Non-pigmented ciliary epithelial cell (primary cell): ENCODE measurements around the gene TDP1.
"Not testable (repeated sequence)": the region's sequence is repeated elsewhere in the genome, so short reads cannot be mapped to it uniquely, and the experiment has no call there.

ENCODE experiments used
- DNase-seq: peaks from one replicate; pipeline ENCODE4 v3.0.0-alpha.2; 2010; ENCODE audit warnings: low read depth

TDP1 gene

DNA sequence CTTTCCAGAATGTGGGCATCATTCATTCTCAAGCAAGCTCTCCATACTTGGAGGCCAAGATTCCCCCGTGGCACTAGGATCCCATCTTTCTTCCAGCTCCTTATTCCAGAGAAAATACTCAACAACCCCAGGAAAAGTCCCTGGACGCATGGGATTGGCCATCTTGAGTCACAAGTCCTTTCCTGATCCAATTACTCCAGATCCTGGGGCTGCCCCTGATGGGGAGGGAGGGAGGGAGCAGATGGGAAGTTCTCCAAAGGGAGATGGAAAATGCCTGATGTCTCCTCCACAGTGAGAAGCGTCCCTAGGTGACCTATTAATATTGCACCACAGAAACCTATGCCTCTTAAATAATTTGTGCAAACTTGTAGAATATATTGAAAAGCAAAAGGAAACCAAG, 93.7 kb downstream of the TDP1 start:
- DNase-seq: no peak

DNA sequence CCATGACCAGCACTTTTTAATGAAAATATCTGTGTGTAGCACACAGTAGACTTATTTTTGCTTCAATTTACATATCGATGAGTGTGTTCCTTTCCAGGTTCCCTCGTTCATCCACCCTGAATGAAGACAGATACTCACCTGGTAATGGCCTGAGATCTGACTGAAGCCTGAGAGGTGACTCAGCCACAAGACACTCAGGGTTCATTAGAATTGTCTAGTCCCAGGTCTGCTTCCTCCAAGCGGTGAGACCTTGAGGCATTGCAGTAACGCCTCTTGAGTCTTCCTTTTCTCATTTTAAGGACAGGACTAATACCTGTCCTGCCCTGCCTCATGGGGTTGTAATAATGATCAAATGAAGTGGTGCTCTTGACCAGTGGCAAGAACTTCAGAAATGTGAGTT, 94.5 kb downstream of the TDP1 start:
- DNase-seq: no peak

DNA sequence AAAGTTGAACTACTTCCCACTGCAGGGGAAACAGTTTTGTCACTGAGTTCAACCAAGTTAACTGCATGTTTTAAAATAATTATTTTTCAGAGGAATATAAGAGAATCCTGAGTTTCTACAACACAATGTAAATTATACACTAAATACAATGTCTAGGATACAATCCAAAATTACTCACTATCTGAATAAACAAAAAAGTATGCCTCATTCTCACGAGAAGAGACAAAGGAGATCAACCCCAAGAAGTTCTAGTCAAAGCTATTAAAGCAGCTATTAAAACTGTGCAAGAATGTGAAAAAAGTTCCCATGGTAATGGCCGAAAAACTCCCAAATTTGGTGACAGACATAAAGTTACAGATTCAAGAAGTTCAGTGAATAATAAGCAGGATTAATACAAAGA, 97.3 kb downstream of the TDP1 start:
- DNase-seq: no peak

DNA sequence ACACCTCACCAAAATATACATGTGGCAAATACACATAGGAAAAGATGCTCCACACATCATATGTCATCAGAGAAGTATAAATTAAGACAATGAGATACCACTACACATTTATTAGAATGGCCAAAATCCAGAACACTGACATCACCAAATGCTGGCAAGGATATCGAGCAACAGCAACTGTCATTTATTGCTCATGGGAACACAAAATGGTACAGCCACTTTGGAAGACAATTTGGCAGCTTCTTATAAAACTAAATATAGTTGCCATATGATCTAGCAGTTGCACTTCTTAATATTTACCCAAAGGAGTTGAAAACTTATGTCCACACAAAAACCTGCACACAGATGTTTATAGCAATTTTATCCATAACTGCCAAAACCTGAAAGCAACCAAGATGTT, 99.1 kb downstream of the TDP1 start:
- no peak for DNase-seq

DNA sequence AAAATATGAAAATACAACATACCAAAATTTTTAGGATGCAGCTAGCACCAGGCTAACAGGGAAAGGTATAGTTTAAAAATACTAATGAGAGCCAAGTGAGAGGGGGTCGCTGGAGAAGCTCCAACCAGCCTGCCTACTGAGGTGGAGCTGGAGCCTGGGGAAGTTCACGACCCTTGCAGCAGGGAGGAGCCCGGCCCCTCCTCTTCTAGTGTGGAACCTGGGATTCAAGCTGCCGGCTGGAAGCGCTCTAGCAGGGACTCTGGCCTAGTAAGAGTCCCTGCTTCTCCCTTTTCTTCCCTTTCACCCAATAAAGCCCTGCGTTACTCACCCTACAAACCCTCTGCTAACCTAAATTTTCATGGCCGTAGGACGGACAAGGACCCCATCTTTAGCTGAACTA, 101.1 kb downstream of the TDP1 start:
- DNase-seq: no peak

DNA sequence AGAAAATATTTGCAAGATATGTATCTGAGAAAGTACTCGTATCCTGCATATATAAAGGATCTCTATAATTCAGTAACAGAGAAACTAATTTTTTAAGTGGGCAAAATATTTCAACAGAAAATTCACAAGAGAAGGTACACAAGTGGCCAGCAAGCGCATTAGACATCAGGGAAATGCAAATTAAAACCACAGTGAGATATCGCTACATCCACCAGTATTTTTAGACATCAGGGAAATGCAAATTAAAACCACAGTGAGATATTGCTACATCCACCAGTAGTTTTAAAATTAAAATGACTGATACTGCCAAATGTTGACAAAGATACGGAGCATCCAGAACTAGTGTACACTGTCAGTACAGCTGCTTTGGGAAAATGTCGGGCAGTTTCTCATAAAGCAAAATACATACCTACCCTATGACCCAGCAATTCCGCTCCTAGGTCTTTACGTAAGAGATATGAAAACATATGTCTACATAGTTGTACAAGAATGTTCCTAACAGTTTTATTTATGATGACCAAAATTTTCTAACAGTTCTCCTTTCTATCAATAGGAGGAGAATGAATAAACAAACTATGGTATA, 103.2 kb downstream of the TDP1 start:
- DNase-seq: no peak

DNA sequence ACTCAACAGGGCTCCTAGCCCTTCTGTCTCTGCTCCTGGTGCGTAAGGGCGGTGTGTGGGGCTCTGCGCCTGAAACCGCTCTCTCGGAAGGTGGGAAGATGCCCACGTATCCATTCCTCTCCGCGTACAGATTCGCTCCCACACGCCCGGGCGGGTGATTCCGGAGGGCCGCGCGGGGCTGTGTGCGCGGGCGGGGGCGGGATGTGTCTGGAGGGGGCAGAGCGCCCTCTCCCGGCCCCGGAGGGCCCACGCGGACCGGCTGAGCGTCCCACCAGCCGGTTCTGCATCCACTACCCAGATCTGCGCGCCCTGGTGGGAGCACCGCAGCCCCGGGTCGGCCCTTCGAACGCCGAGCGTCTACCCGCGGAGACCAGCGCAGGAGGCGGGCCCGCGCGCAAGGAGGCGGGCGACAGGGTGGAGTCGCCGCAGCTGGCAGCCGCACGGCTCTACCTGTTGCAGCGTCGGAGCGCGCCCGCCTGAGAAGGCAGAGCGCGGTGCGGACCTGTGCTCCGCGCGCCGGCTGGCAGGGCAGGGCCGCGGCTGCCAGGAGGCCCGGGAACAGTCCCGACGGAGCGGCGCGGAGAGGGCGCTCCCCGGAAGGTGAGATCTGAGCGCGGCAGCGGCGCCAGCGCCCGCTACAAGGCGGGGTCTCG, 104.7 kb downstream of the TDP1 start:
- DNase-seq: no peak

DNA sequence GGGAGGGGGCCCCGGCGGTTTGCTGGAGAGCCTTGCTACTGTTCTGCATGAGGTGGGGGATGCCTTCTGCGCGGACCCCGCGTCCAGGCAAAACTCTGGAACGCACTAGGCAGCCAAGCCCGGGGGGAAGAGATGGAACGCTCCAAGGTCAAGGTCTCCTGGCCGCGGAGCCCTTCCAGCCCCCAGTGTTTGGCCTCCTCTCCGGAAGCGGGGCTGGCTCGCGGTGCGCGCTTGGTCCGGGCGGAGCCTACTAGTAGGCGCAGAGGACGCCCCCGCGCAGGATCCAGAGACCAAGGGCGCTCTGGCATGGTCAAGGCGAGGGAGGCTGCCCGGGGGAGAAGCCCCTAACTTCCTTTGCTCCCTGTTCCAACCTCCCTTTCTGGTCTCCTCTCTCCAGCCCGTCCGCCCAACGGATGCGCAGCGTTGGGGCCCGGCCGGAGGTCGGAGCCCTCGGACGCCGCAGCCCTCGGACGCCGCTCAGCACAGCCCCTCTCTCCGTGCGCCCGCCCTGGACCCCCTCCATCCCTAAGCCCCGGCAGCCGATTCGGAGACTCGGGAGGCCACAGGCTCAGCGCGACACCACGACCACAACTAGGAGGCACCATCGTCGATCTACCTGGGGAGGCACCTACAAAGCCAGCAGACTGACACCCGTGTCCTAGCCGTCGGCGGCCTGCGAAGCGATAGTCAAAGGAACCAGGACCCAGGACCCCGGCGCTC, 105.4 kb downstream of the TDP1 start:
- DNase-seq: no peak

DNA sequence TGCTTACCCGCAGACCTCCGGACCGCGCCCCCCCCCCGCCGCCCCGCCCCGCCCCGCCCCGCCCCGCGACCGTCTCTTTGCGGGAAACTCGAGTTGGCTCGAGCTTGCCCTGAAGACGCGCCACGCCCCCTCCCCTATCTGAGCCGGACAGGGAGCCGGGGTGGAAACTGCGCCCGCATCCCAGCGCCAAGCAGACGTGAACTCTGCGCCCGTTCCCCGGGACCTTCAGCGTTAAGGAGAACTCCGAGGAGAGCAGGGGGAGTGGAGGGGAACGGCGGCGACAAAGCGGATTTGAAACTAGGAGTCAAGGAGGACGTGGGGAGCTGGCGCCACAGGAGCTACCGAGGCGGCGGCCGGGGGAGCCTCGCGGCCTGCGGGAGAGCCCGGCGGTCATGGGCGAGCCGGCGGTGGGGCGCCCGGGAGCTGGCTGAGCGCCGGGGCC, 106.0 kb downstream of the TDP1 start, which contains the start of gene KCNK13:
Gene KCNK13 (plus strand): TSS at position 310 of the 442 bp plus-strand sequence. CDS start 212 bp downstream, outside the sequence.
- DNase-seq: no peak

DNA sequence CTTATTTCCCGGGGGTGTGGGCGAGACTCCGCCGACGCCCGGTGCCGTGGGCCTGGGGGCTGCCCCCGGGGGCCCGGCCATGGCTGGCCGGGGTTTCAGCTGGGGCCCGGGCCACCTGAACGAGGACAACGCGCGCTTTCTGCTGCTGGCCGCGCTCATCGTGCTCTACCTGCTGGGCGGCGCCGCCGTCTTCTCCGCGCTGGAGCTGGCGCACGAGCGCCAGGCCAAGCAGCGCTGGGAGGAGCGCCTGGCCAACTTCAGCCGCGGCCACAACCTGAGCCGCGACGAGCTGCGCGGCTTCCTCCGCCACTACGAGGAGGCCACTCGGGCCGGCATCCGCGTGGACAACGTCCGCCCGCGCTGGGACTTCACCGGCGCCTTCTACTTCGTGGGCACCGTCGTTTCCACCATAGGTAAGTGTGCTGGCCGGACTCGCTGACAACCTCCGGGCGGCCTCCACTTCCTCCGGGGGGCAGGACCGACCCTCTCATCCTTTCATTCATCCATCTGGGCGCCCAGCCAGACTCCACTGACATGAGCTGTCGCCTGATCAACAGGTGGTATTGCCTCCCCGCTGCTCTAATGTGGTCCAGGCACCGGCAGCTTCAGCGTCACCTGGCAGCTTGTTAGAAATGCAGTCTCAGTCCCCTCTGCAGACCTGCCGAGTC, 106.5 kb downstream of the TDP1 start:
- no peak for DNase-seq

DNA sequence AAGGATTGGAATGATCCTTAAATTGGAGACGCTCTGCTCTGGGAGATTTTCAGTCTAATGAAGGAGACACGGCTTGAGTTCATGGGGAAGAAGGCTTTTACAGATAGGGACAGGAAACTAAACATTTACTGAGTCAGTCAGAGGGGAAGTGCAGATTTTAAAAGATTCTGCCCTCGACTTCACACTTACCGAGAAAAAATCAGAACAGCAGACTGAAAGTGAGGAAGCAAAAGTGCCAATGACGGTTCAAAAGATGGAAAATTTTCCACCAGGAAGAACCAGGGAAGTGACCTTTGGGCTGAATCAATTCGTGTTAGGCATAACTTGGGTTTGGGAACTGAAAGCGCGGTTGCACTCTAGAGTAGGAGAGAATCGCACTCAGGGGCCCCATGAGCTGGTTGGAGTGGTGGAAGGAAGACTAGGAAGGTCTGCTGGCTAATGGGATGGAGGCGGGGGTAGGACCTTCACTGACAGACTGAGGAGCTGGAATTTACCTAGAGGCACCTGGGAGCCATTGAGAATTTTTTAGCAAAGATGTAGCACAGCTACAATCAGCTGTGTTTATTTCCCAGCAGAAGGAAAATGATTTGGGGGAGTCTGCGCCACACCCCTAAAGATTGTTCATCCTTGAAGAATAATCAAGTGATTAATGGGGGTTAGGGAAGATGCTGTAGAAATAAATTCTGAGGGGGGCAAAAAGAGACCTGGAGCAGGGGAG, 107.3 kb downstream of the TDP1 start:
- no peak for DNase-seq

DNA sequence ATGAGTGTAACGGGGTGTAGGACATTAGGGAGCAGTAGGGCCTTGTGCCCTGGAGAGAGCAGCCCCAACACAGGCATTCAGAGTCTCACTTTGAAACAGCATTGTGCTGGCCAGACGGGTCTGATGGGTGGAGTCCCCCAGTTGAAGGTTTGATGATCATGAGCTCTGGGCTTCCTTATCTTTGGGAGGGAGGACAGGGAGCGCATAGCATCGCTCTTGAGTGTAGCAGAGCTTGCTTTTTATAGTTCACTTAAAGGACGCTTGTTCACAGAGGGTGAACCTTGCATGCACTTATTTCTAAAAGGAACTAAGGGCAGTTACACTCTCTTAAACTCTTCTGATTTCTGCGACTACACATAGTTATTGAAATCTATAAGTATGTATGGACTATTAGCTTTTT, 116.6 kb downstream of the TDP1 start:
- DNase-seq: no peak

DNA sequence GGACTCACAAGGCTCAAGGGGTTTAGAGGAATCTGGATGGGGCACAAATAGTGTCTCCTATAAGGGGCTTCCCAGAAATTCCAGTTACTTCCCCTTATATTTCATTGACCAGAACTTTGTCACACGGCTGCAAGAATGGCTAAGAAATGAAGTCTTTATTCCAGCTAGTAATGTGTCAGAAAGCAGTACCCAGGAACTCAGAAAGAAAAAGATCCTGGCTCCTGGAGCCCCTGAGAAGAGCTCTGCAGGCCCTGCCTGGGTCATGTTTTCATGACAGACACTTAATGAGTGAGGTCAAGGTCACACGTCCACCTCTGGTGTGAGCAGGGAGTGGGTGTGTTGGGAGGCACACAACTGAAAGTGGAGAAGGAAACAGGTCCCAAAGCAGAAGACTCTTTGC, 123.8 kb downstream of the TDP1 start:
- DNase-seq: no peak

DNA sequence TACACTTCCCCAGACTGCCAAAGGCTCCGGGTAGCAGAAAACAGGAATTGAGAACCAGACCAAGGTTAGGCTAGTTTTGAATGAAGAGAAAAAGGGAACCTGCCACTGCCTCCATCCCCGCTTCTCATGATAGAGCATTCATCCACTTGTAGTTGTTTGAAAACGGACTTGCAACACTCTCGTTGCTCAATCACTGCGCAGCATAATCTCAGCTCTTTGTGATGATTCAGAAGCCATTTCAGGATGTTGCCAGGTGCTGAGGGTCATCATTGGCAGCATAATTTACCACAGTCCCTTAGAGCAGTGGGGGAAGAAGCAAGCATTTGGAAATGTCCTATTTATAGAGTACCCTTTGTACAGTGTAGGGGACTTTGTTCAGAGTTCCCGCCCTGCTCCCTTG, 131.7 kb downstream of the TDP1 start:
- no peak for DNase-seq

DNA sequence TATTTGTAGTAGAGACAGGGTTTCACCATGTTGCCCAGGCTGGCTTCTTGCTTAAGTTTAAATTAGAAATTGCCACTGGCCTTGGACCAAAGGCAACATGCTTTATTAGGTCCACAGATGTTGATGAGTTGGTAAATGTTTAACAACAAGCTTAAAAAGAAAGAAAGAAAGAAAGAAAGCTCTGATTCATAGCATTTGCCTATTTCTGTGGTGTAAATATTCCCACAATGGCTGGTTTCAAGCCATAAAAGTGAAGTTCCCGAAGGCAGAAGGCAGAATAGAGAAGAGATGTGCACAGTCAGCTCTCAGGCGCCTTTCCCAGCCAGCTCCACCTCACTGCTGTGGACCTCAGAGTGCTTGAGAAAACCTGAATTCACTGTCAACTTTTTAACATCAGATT, 132.4 kb downstream of the TDP1 start:
- DNase-seq: no peak

DNA sequence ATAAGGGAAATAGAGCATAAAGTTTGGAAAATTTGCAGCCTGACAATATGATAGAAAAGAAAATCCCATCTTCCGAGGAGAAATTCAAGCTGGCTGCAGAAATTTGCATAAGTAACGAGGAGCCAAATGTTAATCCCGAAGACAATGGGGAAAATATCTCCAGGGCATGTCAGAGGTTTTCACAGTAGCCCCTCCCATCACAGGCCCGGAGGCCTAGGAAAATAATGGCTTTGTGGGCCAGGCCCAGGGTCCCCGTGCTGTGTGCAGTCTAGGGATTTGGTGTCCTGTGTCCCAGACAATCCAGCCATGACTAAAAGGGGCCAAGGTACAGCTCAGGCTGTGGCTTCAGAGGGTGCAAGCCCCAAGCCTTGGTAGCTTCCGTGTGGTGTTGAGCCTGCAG, 133.8 kb downstream of the TDP1 start:
- DNase-seq: not testable (repeated sequence)

DNA sequence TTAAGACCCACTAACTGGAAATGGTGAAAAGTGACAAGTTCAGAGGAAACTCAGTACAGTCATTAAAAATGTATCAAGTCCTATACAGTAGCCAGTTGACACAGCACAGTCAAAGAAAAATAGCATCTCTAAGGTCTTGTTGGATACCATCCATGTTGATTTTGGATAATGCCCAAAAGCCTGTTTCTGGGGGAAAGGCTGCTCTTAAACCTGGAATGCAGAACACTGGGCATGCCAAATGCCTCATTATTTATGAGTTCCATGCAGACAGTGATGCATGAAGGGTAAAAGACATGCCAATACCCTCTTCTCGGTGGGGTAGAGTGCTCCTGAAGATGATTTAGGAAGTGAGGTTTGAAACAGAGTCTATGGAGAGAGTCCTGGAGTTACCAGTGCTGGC, 135.7 kb downstream of the TDP1 start:
- DNase-seq: peak; percentile 34

DNA sequence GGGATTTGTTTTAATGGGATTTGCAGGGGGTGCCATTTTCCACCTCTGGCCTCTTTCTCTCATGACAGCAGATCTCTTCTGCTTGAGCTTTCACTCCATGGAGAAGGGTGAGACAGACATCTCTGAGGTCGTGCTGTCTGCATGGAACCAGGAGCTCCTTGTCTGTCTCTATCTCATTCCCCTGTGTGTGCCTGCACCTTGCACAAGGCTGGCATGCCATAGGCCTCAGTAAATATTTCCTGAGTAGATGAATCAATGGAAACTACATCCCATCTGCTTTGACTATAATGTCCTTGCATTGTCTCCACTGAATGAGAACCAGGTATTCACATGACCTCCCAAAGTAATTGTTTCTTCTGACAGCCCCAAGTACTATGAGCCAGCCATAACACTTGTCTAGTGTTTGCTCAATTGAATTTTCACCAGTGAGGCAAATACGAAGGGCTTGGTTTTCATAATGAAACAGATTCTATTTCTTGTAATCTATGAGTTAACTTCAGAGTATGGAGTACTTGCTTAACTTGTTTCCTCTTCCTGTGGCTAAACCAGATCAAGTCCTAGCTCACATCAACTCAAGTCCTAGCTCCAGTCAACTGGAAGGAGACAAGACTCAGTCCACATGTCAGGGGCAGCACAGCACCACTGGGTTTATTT, 138.3 kb downstream of the TDP1 start:
- DNase-seq: peak; percentile 30
